ENCODE data around the gene PACRG. TPM values are rescaled to one million over a fixed set of nuclear protein-coding genes. Genes with fewer than 3 reads are reported as not detected.

PACRG gene
- polyA plus RNA-seq, 3 donors, result not detected

GRCh38 chr6:163248051-163248450 lies 520.3 kb downstream of the PACRG start:
- no peak overlapping the region for H3K4me3 Mint-ChIP-seq
- intact Hi-C loops (cut with micrococcal nuclease), result no loop called here
- Histone ChIP-seq H3K4me1 (ENCODE audit: control insufficient read depth in 1 of 2, insufficient read depth in 2 of 2, low read length in 2 of 2) (peaks cover 11 to 13% of the 10 kb centered on the region in 2 donors), H3K27ac (ENCODE audit: low read depth in 1 of 2, low read length in 2 of 2) (no peak overlapping the region), H3K4me2 (replicated peaks; ENCODE audit: extremely low read depth, low read length, poor library complexity, severe bottlenecking) (no peak overlapping the region), H3K36me3 (replicated peaks in 1 of 2; ENCODE audit: control insufficient read depth in 1 of 2, insufficient read depth in 2 of 2, low read length in 2 of 2) (no peaks in the 10 kb centered on the region), H4K20me1 (ENCODE audit: insufficient read depth, low read length) (no peaks in the 10 kb centered on the region), H3K79me2 (ENCODE audit: insufficient read depth, low read length) (no peaks in the 10 kb centered on the region), H2AFZ (ENCODE audit: insufficient read depth, low read depth, low read length, poor library complexity, severe bottlenecking) (no peak overlapping the region), H3K4me3 (replicated peaks in 1 of 3; ENCODE audit: low read depth in 2 of 3, low read length in 3 of 3) (no peak overlapping the region), H3K9ac (ENCODE audit: insufficient read depth, low read length, poor library complexity, severe bottlenecking) (no peak overlapping the region), H3K9me3 (replicated peaks in 1 of 2; ENCODE audit: control insufficient read depth in 1 of 2, insufficient read depth in 1 of 2, low read length in 2 of 2) (no peaks in the 10 kb centered on the region), H3K27me3 (ENCODE audit: control insufficient read depth in 2 of 2, insufficient read depth in 2 of 2, low read length in 2 of 2) (no peaks in the 10 kb centered on the region)
- H3K36me3 Mint-ChIP-seq, result no peaks in the 10 kb centered on the region
- TF ChIP-seq, protein P1, sequence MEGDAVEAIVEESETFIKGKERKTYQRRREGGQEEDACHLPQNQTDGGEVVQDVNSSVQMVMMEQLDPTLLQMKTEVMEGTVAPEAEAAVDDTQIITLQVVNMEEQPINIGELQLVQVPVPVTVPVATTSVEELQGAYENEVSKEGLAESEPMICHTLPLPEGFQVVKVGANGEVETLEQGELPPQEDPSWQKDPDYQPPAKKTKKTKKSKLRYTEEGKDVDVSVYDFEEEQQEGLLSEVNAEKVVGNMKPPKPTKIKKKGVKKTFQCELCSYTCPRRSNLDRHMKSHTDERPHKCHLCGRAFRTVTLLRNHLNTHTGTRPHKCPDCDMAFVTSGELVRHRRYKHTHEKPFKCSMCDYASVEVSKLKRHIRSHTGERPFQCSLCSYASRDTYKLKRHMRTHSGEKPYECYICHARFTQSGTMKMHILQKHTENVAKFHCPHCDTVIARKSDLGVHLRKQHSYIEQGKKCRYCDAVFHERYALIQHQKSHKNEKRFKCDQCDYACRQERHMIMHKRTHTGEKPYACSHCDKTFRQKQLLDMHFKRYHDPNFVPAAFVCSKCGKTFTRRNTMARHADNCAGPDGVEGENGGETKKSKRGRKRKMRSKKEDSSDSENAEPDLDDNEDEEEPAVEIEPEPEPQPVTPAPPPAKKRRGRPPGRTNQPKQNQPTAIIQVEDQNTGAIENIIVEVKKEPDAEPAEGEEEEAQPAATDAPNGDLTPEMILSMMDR (IDR thresholded peaks at IDR 0.05), result no peak
- WGBS (ENCODE audit: insufficient coverage), result no CpG with 5 or more reads among the region's 4 CpGs
- peaks cover 0 to 2% (median 0%) of the 10 kb centered on the region in 7 donors for H3K9me3 Mint-ChIP-seq
- no peak for DNase-seq
- peaks cover 18% of the 10 kb centered on the region for H3K4me1 Mint-ChIP-seq
- H3K27me3 Mint-ChIP-seq (ENCODE audit: low read depth in 3 of 3), result peaks cover 0 to 6% (median 4%) of the 10 kb centered on the region in 3 donors
- no peak overlapping the region for H3K27ac Mint-ChIP-seq

DNA sequence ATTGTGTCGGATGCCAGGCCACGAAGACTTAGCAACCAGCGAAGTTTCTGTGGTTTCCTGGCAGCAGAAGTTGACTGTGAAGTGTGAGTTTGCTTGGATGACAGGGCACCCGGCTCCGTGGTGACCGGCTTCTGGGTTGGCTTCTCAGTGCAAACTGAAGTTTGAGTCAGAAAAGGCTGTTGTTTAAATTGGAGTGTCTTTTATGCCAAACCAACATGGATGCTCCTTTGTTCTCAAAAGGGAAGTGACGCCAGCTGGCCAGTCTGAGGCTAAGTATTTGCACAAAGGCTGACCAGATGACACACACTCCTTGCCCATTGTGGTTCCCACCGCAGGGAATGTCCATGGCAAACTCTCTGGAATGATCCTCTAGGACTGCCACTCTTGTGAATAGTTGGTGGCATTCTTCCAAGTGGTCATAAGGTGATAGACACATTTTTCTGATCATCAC lies 521.9 kb downstream of the PACRG start:
- Histone ChIP-seq H3K9ac (ENCODE audit: insufficient read depth, low read length, poor library complexity, severe bottlenecking) (no peak overlapping the region), H3K4me1 (ENCODE audit: control insufficient read depth in 1 of 2, insufficient read depth in 2 of 2, low read length in 2 of 2) (peaks cover 11 to 13% of the 10 kb centered on the region in 2 donors), H2AFZ (ENCODE audit: insufficient read depth, low read depth, low read length, poor library complexity, severe bottlenecking) (peak overlapping the region; percentile 66), H3K27ac (ENCODE audit: low read depth in 1 of 2, low read length in 2 of 2) (peak overlapping the region in 1 of 2 donors; percentile 17), H4K20me1 (ENCODE audit: insufficient read depth, low read length) (no peaks in the 10 kb centered on the region), H3K4me2 (replicated peaks; ENCODE audit: extremely low read depth, low read length, poor library complexity, severe bottlenecking) (peak overlapping the region; percentile 61), H3K9me3 (replicated peaks in 1 of 2; ENCODE audit: control insufficient read depth in 1 of 2, insufficient read depth in 1 of 2, low read length in 2 of 2) (no peaks in the 10 kb centered on the region), H3K4me3 (replicated peaks in 1 of 3; ENCODE audit: low read depth in 2 of 3, low read length in 3 of 3) (peak overlapping the region in 1 of 3 experiments; percentile 48), H3K79me2 (ENCODE audit: insufficient read depth, low read length) (no peaks in the 10 kb centered on the region), H3K36me3 (replicated peaks in 1 of 2; ENCODE audit: control insufficient read depth in 1 of 2, insufficient read depth in 2 of 2, low read length in 2 of 2) (no peaks in the 10 kb centered on the region), H3K27me3 (ENCODE audit: control insufficient read depth in 2 of 2, insufficient read depth in 2 of 2, low read length in 2 of 2) (no peaks in the 10 kb centered on the region)
- Mint-ChIP-seq H3K4me3 (peak overlapping the region; percentile 52 to 74), H3K36me3 (no peaks in the 10 kb centered on the region), H3K4me1 (peaks cover 18% of the 10 kb centered on the region), H3K9me3 (peaks cover 0 to 2% (median 0%) of the 10 kb centered on the region in 7 donors), H3K27me3 (ENCODE audit: low read depth in 3 of 3) (peaks cover 0 to 6% (median 4%) of the 10 kb centered on the region in 3 donors), H3K27ac (peak overlapping the region in 3 of 7 donors; percentile 28 to 81 (median 69))
- TF ChIP-seq, protein P1 (IDR thresholded peaks at IDR 0.05), result no peak
- 7% methylated on average over 7 of the region's 8 CpGs for WGBS (ENCODE audit: insufficient coverage)
- peak; percentile 30 to 51 (median 37) for DNase-seq
- intact Hi-C loops (cut with micrococcal nuclease), result no loop called here
